Measurements from ENCODE around the gene CNN2. TPM values are rescaled to one million over a fixed set of nuclear protein-coding genes. Genes with fewer than 3 reads are reported as not detected.

The CNN2 gene
- total RNA-seq, 2 donors from 2014 or later, result 82.9 to 101 TPM

DNA sequence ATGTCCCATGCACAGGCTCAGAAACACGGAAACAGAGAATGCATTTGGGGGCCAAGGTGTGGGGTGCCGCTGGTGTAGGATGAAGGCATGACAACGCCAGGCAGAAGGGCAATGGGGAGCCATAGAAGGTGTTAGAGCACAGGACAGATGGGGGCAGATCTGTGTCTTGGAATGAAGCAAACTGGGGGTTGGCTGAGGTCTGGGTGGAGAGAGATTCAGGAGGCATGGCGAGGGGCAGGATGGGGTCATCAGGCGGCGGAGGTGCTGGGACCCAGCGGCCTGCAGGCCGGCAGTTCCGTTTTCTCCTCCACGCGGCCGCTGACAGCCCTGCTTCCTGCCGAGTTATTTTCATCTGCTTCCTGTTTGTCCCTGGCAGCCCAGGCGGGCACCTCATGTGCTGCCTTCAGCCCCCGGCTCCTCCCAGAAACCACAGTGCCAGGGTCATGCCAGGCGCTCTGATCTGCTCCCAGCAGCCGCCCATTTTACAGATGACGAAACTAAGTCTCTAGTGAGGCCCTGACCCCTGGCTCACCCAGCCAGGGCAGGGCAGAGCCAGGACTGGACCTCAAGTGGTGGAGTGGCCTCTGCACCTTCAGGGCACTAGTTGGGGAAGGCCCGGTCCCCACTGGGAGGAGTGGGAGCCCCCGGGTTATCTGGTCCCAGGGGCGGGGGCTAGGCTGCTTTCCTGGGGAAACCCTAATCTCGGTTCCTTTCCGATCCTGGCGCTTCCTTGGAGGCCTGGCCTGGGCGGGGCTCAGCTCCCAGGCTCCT is 42.8 kb downstream of the CNN2 start:
- Histone ChIP-seq H3K36me3 (no peaks in the 10 kb centered on the region), H3K4me3 (no peak overlapping the region), H3K9me3 (no peaks in the 10 kb centered on the region), H3K4me1 (replicated peaks) (peaks cover 6% of the 10 kb centered on the region), H3K27me3 (replicated peaks; ENCODE audit: insufficient read depth) (peaks cover 18% of the 10 kb centered on the region), H3K27ac (no peak overlapping the region)
- WGBS, result 68% methylated on average over 25 of the region's 25 CpGs
- TF ChIP-seq POLR2AphosphoS5 (IDR thresholded peaks at IDR 0.05) (no peak), POLR2A (IDR thresholded peaks at IDR 0.05) (no peak)
- TF ChIP-seq, protein P1, sequence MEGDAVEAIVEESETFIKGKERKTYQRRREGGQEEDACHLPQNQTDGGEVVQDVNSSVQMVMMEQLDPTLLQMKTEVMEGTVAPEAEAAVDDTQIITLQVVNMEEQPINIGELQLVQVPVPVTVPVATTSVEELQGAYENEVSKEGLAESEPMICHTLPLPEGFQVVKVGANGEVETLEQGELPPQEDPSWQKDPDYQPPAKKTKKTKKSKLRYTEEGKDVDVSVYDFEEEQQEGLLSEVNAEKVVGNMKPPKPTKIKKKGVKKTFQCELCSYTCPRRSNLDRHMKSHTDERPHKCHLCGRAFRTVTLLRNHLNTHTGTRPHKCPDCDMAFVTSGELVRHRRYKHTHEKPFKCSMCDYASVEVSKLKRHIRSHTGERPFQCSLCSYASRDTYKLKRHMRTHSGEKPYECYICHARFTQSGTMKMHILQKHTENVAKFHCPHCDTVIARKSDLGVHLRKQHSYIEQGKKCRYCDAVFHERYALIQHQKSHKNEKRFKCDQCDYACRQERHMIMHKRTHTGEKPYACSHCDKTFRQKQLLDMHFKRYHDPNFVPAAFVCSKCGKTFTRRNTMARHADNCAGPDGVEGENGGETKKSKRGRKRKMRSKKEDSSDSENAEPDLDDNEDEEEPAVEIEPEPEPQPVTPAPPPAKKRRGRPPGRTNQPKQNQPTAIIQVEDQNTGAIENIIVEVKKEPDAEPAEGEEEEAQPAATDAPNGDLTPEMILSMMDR (IDR thresholded peaks at IDR 0.05), result no peak
- intact Hi-C loops (cut with DNase I), result no loop called here
- no peak for DNase-seq (ENCODE audit: low spot score)

DNA sequence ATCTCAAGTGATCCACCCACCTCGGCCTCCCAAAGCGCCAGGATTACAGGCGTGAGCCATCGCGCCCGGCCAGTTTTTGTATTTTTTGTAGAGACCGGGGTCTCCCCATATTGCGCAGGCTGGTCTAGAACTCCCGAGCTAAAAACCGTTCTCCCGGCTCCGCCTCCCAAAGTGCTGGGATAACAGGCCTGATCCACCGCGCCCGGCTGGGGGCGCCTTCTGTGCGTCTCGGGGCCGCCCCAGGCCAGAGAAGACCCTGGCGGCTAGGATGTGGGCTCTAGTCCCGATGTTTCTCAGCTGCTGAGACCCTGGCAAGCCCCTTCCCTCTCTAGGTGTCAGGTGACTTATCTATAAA is 44.1 kb downstream of the CNN2 start:
- WGBS, result 17% methylated on average over 21 of the region's 21 CpGs
- Histone ChIP-seq H3K4me1 (replicated peaks) (peaks cover 6% of the 10 kb centered on the region), H3K27me3 (replicated peaks; ENCODE audit: insufficient read depth) (peaks cover 18% of the 10 kb centered on the region), H3K4me3 (no peak overlapping the region), H3K27ac (no peak overlapping the region), H3K36me3 (no peaks in the 10 kb centered on the region), H3K9me3 (no peaks in the 10 kb centered on the region)
- DNase-seq (ENCODE audit: low spot score), result no peak
- intact Hi-C loops (cut with DNase I), result no loop called here
- TF ChIP-seq POLR2A (IDR thresholded peaks at IDR 0.05), result no peak
- TF ChIP-seq, protein P1 (IDR thresholded peaks at IDR 0.05), result no peak
- TF ChIP-seq POLR2AphosphoS5 (IDR thresholded peaks at IDR 0.05), result no peak

DNA sequence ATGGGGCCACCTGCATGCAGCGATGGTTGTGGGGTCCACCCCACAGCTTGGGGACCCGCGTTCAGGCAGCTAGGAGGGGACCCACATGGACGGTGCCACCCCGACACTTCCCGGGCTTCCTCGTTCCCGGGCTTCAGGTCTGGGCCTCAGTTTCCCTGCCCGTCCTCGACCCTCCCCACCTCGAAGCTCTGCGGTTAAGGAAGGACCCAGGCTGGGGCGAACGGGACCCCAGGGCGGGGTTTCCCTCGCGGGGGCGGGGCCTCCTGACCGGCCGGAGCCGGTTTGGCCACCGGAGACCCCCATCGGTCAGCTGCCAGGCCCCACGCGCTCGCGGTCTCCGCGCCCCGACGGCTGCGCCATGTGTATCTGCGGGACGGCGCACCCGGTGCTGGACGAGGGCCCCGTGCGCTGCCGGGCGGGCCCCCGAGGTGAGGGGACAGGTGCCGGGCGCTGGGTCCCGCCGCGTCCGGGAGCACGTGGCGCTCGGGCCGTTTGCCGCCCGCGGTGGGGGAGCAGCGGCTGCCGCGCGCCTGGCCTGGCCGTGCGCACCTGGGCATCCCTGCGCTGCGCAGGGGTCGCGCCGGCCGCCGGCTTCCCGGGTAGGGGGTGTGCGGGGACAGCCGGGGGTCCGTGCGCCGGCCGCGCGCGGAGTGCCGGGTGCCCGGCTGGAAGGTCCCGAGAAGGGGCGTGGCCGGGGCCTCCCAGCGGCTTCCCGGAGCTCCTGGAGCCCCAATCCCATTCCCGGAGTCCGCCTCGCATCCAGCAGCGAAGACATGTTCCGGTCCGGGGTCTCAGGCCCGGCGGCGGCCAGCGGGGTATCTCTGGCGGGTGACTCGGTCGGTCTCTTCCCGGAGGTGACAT is 44.8 kb downstream of the CNN2 start:
- no peak for DNase-seq (ENCODE audit: low spot score)
- H3K27me3 ChIP-seq (replicated peaks; ENCODE audit: insufficient read depth), result peaks cover 18% of the 10 kb centered on the region
- H3K4me3 ChIP-seq, result peak overlapping the region in 1 of 2 donors; percentile 10

DNA sequence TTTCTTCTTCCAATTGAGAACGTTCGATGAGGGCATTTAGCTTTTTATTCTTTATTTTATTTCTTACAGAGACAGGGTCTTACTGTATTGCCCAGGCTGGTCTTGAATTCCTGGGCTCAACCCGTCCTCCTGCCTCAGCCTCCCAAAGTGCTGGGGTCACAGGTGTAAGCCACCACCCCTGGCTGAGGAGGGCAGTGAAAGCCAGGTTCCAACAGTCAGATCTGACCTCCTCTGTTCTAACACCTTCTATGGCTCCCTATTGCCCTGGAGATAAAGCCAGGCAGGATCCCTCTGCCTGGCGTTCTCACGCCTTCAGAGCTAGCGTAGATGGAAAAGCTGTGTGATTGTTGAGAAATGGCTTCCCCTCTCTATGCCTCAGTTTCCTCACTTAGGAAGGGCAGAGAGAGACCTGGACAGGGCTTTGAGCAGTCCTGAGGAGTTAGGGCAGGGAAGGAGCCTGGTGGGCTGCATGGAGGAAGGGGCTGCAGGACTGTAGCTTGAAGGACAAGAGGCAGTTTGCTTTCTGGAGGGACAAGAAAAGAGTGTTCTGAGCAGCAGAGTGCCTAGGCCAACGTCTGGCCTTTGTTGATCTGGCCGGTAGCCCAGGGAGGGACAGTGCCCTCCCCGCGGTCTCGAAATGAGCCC is 46.1 kb downstream of the CNN2 start:
- H3K4me3 ChIP-seq, result no peak overlapping the region
- H3K9me3 ChIP-seq, result no peaks in the 10 kb centered on the region
- 87% methylated on average over 11 of the region's 11 CpGs for WGBS
- intact Hi-C loops (cut with DNase I), result no loop called here
- H3K36me3 ChIP-seq, result no peaks in the 10 kb centered on the region
- H3K4me1 ChIP-seq (replicated peaks), result no peaks in the 10 kb centered on the region
- H3K27ac ChIP-seq, result no peak overlapping the region
- no peak for TF ChIP-seq POLR2AphosphoS5 (IDR thresholded peaks at IDR 0.05)
- no peak for TF ChIP-seq POLR2A (IDR thresholded peaks at IDR 0.05)
- TF ChIP-seq, protein P1 (IDR thresholded peaks at IDR 0.05), result no peak
- H3K27me3 ChIP-seq (replicated peaks; ENCODE audit: insufficient read depth), result peaks cover 16% of the 10 kb centered on the region
- no peak for DNase-seq (ENCODE audit: low spot score)

More for the DNA sequence above, 44.8 kb downstream of the CNN2 start:
- no peak overlapping the region for H3K27ac ChIP-seq
- WGBS, result 16% methylated on average over 66 of the region's 99 CpGs
- intact Hi-C loops (cut with DNase I), result no loop called here
- H3K36me3 ChIP-seq, result no peaks in the 10 kb centered on the region
- TF ChIP-seq POLR2AphosphoS5 (IDR thresholded peaks at IDR 0.05), result no peak
- TF ChIP-seq POLR2A (IDR thresholded peaks at IDR 0.05), result no peak
- TF ChIP-seq, protein P1 (IDR thresholded peaks at IDR 0.05), result no peak
- H3K4me1 ChIP-seq (replicated peaks), result peaks cover 6% of the 10 kb centered on the region
- no peaks in the 10 kb centered on the region for H3K9me3 ChIP-seq
